Astrocyte of the spinal cord (primary cell): ENCODE data around the gene GOLGA6L10.
"Not testable (repeated sequence)": the region's sequence is repeated elsewhere in the genome, so short reads cannot be mapped to it uniquely, and the experiment has no call there.

Experiments
- DNase-seq: peaks from one replicate; pipeline ENCODE4 v3.0.0; 2011; ENCODE audit warnings: low read depth, low spot score
- H3K4me3 ChIP-seq: 2 replicates; pipeline ENCODE4 v1.5.1; 2011; ENCODE audit warnings: low read depth, mild to moderate bottlenecking, low read length, moderate library complexity
- CTCF ChIP-seq: IDR thresholded peaks from 2 replicates; pipeline ENCODE4 v1.5.1; 2012; ENCODE audit warnings: low read depth, mild to moderate bottlenecking, low read length, inconsistent platforms
- in situ Hi-C: cut with HindIII; loops from 2 replicates; pipeline ENCODE4 v1.10.0; 2017; ENCODE audit warnings: low sequenced_read_pairs

The GOLGA6L10 gene

GRCh38 chr15:82314769-82315518 lies 34.3 kb downstream of the GOLGA6L10 start:
- H3K4me3 ChIP-seq = no peak overlapping the region
- no peak for DNase-seq
- in situ Hi-C loops = no loop called here
- no peak for TF ChIP-seq CTCF

- in situ Hi-C loops, H3K4me3 ChIP-seq, DNase-seq: not testable (repeated sequence)
Observed at GRCh38 chr15:82313951-82314768, 35.1 kb downstream of the GOLGA6L10 start.

- TF ChIP-seq CTCF = no peak
- DNase-seq = no peak
- H3K4me3 ChIP-seq = no peak overlapping the region
- in situ Hi-C loops = no loop called here
Observed at GRCh38 chr15:82313446-82313845, 35.8 kb downstream of the GOLGA6L10 start.

- H3K4me3 ChIP-seq = no peak overlapping the region
- no peak for DNase-seq
- TF ChIP-seq CTCF = no peak
- in situ Hi-C loops = no loop called here
Observed at GRCh38 chr15:82312586-82313349, 36.5 kb downstream of the GOLGA6L10 start.

GRCh38 chr15:82311321-82311720 lies 38.0 kb downstream of the GOLGA6L10 start:
- in situ Hi-C loops = not testable (repeated sequence)

GRCh38 chr15:82309802-82310201 lies 39.5 kb downstream of the GOLGA6L10 start:
- no peak overlapping the region for H3K4me3 ChIP-seq
- in situ Hi-C loops = no loop called here
- TF ChIP-seq CTCF = no peak
- DNase-seq = no peak

More at GRCh38 chr15:82311321-82311720, 38.0 kb downstream of the GOLGA6L10 start:
- DNase-seq, H3K4me3 ChIP-seq: not testable (repeated sequence)

GRCh38 chr15:82307714-82308081 lies 41.6 kb downstream of the GOLGA6L10 start:
- no peak for DNase-seq
- H3K4me3 ChIP-seq = no peak overlapping the region
- in situ Hi-C loops = no loop called here
- TF ChIP-seq CTCF = no peak
